Astrocyte of the cerebellum (primary cell): ENCODE data around the gene RBP5.
A peak's percentile ranks its signal among the peaks of the same experiment; 100 is the strongest.

ENCODE experiments used
- DNase-seq: peaks from one replicate; pipeline ENCODE4 v3.0.0-alpha.2; 2011; ENCODE audit warnings: low read depth
- H3K4me3 ChIP-seq: 2 replicates; pipeline ENCODE4 v1.5.1; 2011; ENCODE audit warnings: mild to moderate bottlenecking, low read depth, low read length, moderate library complexity
- in situ Hi-C: cut with HindIII; loops from 2 replicates; pipeline ENCODE4 v1.10.0; 2017; ENCODE audit warnings: low sequenced_read_pairs
- TF ChIP-seq, protein P1 (sequence below): IDR thresholded peaks from 2 replicates; pipeline ENCODE4 v1.5.1; 2012; ENCODE audit warnings: low read length, low read depth, moderate library complexity, mild to moderate bottlenecking; ENCODE audit errors: missing control alignments

Gene RBP5

DNA sequence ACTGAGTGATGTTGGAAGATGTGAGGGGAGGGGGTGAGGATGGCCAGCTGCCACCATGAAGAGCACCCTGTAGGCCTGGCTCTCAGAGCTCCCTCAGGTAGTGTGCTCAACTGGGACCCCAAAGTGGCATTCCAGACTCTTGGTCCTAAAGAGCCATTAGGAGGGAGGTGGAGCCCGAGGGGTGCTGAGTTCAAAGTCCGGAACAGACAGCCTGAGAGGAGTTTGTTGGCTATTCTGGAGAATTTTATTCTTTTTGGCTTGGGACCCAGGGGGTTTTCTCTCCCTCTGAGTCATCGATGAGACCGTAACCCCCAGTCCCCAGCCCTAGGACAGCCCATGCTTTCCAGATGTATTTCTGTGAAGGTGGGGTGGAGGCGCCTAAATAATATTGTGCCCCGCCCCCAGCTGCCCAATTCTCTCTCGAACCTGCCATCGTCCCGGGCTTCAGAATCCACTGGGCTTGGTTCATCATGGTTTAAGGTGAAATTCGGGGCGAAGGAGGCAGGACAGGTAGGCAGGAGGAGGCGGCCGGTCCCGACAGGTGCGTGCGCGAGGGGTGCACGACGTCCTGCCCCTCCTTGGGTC, 690 bp upstream of the RBP5 start:
- TF ChIP-seq, protein P1, sequence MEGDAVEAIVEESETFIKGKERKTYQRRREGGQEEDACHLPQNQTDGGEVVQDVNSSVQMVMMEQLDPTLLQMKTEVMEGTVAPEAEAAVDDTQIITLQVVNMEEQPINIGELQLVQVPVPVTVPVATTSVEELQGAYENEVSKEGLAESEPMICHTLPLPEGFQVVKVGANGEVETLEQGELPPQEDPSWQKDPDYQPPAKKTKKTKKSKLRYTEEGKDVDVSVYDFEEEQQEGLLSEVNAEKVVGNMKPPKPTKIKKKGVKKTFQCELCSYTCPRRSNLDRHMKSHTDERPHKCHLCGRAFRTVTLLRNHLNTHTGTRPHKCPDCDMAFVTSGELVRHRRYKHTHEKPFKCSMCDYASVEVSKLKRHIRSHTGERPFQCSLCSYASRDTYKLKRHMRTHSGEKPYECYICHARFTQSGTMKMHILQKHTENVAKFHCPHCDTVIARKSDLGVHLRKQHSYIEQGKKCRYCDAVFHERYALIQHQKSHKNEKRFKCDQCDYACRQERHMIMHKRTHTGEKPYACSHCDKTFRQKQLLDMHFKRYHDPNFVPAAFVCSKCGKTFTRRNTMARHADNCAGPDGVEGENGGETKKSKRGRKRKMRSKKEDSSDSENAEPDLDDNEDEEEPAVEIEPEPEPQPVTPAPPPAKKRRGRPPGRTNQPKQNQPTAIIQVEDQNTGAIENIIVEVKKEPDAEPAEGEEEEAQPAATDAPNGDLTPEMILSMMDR: no peak
- peak overlapping the region; percentile 73 for H3K4me3 ChIP-seq
- in situ Hi-C loops: no loop called here
- DNase-seq: no peak

GRCh38 chr12:7127916-7128626, 618 bp downstream of the RBP5 start:
- no peak for DNase-seq

DNA sequence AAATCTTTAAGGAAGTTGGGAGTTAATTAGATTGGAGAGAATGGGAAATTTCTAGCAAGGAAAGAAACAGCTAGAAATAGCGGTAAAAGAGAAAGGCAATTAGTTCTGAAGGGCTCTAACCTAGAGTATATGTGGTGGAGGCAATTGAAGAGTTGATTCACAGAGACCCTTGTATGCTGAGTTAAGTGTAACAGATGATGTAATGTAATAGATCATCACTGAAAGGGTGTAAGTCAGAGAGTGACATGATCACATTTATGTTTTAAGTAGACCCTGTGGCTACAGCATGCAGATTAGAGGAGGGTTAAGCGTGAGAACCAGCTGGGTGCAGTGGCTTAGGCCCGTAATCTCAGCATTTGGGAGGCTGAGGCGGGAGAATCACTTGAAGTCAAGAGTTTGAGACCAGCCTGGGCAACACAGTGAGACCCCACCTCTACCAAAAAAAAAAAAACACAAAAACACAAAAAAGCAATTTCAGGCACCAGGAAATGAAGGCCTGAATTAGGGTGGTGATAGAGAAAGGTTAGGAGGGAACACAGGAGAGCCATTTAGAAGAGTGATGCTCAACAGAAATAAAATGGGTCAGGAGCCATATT, 3.0 kb downstream of the RBP5 start:
- DNase-seq: no peak
- in situ Hi-C loops: no loop called here
- no peak overlapping the region for H3K4me3 ChIP-seq
- TF ChIP-seq, protein P1: no peak

More at GRCh38 chr12:7127916-7128626, 618 bp downstream of the RBP5 start:
- in situ Hi-C loops: no loop called here
- H3K4me3 ChIP-seq: no peak overlapping the region
- TF ChIP-seq, protein P1: no peak

DNA sequence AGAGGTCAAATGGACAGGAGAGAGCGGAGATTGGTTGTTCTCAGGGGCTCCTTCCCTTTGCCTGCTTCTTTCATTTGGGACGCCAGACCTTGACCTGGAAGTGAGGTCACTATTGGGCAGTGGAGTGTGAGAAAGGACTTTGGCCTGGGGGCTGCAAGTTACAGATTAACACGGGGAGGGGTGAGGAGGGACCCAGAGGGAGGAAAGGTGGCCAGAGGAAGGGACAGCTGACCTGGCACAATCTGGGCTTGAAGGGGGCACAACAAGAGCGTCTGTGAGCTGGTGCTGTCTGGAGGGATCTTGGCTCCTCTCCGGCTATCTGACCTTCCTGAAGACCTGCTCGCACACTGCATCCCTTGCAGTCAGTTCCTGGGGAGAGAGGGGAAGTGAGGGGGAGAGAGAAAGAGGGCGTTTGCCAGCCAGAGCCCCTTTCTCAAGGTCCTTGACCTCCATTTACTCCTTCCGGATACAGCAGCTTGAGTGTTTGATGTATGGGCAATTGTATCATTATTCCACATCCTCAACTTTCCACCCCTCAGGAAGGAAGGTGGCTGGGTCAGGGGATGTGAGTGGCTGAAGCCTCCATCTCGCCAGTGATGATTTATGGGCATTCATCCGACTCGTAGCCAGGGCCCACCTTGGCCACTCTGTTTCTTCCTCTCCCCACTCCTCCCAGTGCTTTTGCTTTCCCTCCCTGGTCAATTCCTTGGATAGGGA, 4.7 kb downstream of the RBP5 start:
- no peak overlapping the region for H3K4me3 ChIP-seq
- TF ChIP-seq, protein P1: no peak
- in situ Hi-C loops: no loop called here
- no peak for DNase-seq

DNA sequence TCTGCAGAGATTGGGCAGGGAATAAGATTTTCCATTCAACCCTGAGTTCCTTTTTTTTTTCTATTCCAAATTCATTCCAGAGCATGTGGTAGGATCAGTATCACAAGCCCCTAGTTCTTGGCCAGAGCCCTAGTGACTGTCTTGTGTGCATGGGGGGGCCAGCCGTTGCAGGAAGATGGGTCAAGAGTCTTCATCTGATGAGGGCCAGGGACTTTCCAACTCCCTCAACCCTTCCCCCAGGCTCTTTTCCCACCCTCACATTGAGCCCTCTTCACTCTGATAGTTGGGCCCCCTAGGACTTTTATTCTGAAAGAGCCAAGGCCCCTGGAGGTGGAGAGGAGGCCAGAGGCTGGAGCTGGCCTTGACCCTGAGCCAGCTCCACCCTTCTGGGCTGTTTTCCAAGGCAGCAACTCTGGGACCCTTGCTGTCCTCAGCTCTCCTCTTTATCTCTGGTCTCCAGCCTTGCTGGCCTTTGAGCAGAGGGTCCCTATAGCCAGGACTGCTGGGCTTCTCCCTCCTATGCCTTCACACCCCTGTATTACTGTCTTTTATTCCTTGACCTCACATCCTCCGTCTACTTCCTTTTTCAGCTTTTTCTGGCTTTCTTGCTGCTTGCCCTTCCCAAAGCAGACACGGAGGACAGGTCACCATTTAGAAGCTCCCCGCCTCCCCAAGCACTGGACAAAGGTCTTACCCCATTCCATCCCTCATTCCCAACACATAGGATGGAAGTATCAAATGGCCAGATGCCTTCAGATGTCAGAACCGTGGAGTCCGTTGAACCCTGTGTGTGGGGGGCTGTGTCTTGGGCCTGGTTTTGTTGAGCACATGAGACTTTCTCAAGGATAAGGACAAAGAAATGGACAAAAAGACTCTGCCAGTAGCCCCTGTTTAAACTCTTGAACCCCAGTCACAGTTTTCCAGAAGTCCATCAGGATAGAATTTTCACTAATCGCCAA, 5.6 kb downstream of the RBP5 start:
- no peak overlapping the region for H3K4me3 ChIP-seq
- in situ Hi-C loops: no loop called here
- TF ChIP-seq, protein P1: no peak
- DNase-seq: no peak
